Mammary epithelial cell (primary cell): ENCODE measurements around the gene YARS1.

Experiments
- EZH2 ChIP-seq: IDR thresholded peaks from 2 replicates; pipeline ENCODE4 v1.6.1; 2012; ENCODE audit warnings: low read length, inconsistent platforms, borderline replicate concordance
- TF ChIP-seq, protein P1 (sequence below), 2 donors: IDR thresholded peaks in 1 of 2; conservative IDR thresholded peaks in 1 of 2; 2 replicates each; pipeline ENCODE4 v1.5.1; 2011 to 2012; ENCODE audit warnings: inconsistent platforms in 2 of 2, low read length in 2 of 2, mild to moderate bottlenecking in 2 of 2, control low read depth in 1 of 2, low read depth in 1 of 2; ENCODE audit not compliant: insufficient read depth in 1 of 2; ENCODE audit errors: extremely low read depth in 1 of 2

GRCh38 chr1:32742199-32742947, 74.8 kb downstream of the YARS1 start:
- TF ChIP-seq, protein P1, sequence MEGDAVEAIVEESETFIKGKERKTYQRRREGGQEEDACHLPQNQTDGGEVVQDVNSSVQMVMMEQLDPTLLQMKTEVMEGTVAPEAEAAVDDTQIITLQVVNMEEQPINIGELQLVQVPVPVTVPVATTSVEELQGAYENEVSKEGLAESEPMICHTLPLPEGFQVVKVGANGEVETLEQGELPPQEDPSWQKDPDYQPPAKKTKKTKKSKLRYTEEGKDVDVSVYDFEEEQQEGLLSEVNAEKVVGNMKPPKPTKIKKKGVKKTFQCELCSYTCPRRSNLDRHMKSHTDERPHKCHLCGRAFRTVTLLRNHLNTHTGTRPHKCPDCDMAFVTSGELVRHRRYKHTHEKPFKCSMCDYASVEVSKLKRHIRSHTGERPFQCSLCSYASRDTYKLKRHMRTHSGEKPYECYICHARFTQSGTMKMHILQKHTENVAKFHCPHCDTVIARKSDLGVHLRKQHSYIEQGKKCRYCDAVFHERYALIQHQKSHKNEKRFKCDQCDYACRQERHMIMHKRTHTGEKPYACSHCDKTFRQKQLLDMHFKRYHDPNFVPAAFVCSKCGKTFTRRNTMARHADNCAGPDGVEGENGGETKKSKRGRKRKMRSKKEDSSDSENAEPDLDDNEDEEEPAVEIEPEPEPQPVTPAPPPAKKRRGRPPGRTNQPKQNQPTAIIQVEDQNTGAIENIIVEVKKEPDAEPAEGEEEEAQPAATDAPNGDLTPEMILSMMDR (conservative IDR thresholded peaks at IDR 0.05 in 1 of 2, IDR thresholded peaks at IDR 0.05 in 1 of 2; ENCODE audit: extremely low read depth in 1 of 2, insufficient read depth in 1 of 2, low read depth in 1 of 2, low read length in 2 of 2), result no peak
- TF ChIP-seq EZH2, result no peak
